ENCODE measurements around the gene NPAS3. TPM values are rescaled to one million over a fixed set of nuclear protein-coding genes. Genes with fewer than 3 reads are reported as not detected.

The NPAS3 gene
- polyA plus RNA-seq, 2 of the 4 experiments (the other 2 are of a cell fraction), result not detected

GRCh38 chr14:33762161-33762851 lies 823.6 kb downstream of the NPAS3 start:
- POLR2A ChIA-PET, result no interaction called here
- H3K4me1 ChIP-seq, result no peaks in the 10 kb centered on the region
- ATAC-seq (no peak), FAIRE-seq (no peak), DNase-seq (ENCODE audit: low read depth in 1 of 2, low spot score in 1 of 2) (no peak)
- TF ChIP-seq RAD21 (conservative IDR thresholded peaks at IDR 0.05 in 1 of 2, IDR thresholded peaks at IDR 0.05 in 1 of 2) (no peak), TP53 (CRISPR knock-in tag; IDR thresholded peaks at IDR 0.05) (no peak), FOSB (CRISPR knock-in tag; IDR thresholded peaks at IDR 0.05) (no peak), POLR2AphosphoS2 (conservative IDR thresholded peaks at IDR 0.05; ENCODE audit: low read length) (no peak), NR3C1 (IDR thresholded peaks at IDR 0.05) (no peak), NPAS2 (CRISPR knock-in tag; IDR thresholded peaks at IDR 0.05; ENCODE audit: borderline replicate concordance) (no peak)
- TF ChIP-seq, protein P1, sequence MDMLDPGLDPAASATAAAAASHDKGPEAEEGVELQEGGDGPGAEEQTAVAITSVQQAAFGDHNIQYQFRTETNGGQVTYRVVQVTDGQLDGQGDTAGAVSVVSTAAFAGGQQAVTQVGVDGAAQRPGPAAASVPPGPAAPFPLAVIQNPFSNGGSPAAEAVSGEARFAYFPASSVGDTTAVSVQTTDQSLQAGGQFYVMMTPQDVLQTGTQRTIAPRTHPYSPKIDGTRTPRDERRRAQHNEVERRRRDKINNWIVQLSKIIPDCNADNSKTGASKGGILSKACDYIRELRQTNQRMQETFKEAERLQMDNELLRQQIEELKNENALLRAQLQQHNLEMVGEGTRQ (IDR thresholded peaks at IDR 0.05), result no peak
- no peak overlapping the region for H3K27ac ChIP-seq
- H3K4me2 ChIP-seq, result no peak overlapping the region
- H3K9me3 ChIP-seq, result no peaks in the 10 kb centered on the region
- H3K4me3 ChIP-seq, result no peak overlapping the region
- WGBS (ENCODE audit: missing lambda C conversion rate), result 38% methylated on average over 4 of the region's 4 CpGs
- CTCF ChIA-PET, result no interaction called here

DNA sequence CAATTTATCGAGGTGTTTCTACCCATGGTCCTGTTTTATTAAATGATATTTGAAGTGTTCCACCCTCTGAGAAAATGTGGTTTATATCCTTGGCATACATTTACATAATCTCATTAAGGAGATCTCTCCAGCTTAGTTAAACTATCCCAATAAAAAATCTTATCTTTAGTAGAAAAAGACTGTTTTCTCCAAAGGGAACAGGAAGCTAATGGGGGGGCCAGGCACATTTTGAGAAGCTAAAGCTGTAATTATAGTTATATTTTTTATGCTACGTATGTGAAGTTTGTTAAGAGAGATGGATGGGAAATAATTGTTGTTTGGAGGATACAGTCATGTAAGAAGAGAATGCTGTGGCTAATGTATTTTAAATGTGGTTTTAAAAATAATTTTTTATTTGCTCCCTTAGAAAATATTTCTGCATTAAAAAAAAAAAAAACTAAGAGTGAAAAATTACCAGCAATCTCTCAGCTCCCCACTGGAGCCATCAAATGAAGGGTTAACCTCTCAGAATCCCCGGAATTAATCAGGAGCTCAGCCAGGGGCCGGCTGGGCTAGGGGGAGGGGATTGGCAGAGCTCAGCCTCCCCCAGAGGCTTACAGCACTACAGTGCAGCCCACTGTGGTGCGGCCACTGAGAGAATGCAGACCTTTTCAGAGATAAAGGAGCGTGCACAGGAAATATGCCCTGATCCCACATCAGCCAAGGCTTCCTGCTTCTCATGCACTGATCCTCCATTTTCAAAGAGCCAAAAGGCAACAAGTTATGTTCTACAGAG lies 826.4 kb downstream of the NPAS3 start:
- CTCF ChIA-PET, result interaction anchor here (4.8 kb wide), 1 partner anchor 28 kb away, joined by 23 read pairs; no protein-coding TSS in a partner anchor
- Histone ChIP-seq H3K4me3 (no peak overlapping the region), H3K27ac (no peak overlapping the region), H3K4me1 (no peaks in the 10 kb centered on the region), H3K9me3 (no peaks in the 10 kb centered on the region), H3K4me2 (no peak overlapping the region)
- DNase-seq (ENCODE audit: low read depth in 1 of 2, low spot score in 1 of 2) (no peak), FAIRE-seq (no peak), ATAC-seq (no peak)
- POLR2A ChIA-PET, result no interaction called here
- TF ChIP-seq EHF (CRISPR knock-in tag; IDR thresholded peaks at IDR 0.05) (no peak), HEYL (CRISPR knock-in tag; IDR thresholded peaks at IDR 0.05) (no peak), EP300 (IDR thresholded peaks at IDR 0.05) (no peak), CBX2 (IDR thresholded peaks at IDR 0.05; ENCODE audit: borderline replicate concordance, low read depth) (no peak), ZC3H11A (IDR thresholded peaks at IDR 0.05) (no peak), BHLHE40 (IDR thresholded peaks at IDR 0.05; ENCODE audit: low read depth, low read length) (no peak), E2F6 (IDR thresholded peaks at IDR 0.05; ENCODE audit: borderline replicate concordance, low read depth) (no peak), TP53 (CRISPR knock-in tag; IDR thresholded peaks at IDR 0.05) (no peak), PHF8 (IDR thresholded peaks at IDR 0.05; ENCODE audit: borderline replicate concordance, low read depth) (no peak), HDAC2 (IDR thresholded peaks at IDR 0.05) (no peak)
- 32% methylated on average over 6 of the region's 6 CpGs for WGBS (ENCODE audit: missing lambda C conversion rate)

DNA sequence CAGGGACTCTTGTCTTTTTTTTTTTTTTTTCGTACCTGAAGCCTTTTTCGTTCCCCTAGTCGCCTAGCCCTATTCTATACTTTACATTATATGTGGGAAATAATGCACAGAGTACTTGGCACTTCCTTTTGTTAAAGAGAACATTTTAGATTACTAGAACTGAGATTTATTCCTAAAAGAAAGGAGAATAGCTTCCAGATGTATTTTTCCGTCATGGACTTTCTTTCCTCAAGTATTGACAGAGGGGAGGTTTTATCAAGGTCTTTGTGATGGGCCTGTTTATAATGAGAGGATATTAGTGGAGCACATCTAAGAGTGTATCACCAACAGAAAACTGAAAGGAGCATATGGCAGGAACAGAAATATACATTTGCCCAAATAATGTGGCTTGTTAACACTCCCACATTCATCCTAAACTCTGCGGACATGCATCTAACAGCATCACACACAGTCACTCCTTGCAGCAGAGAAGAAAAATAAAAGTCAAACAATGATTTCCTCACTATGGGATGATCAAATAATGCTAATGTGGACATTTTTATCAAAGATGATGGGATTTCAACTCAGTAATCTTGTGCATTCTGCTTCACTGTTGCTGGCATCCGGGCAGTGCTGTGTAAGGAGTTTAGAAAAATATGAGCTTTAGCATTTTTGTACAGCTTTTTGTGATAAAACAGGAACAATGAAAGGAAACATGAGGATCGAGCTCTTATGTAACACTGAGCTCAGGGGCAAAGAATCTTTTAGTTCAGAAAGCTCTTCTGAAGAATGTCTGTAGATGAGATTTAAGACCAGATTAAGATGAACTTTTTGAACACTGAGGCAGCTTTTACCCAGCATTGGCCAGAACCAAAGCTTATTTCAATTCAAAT lies 829.1 kb downstream of the NPAS3 start:
- H3K4me2 ChIP-seq, result no peak overlapping the region
- POLR2A ChIA-PET, result no interaction called here
- H3K4me1 ChIP-seq, result no peaks in the 10 kb centered on the region
- CTCF ChIA-PET, result interaction anchor here (0.6 to 4.8 kb wide), 4 partner anchors 9 to 27 kb away, joined by 3 to 23 read pairs (median 4); no protein-coding TSS in a partner anchor
- TF ChIP-seq, protein P2, sequence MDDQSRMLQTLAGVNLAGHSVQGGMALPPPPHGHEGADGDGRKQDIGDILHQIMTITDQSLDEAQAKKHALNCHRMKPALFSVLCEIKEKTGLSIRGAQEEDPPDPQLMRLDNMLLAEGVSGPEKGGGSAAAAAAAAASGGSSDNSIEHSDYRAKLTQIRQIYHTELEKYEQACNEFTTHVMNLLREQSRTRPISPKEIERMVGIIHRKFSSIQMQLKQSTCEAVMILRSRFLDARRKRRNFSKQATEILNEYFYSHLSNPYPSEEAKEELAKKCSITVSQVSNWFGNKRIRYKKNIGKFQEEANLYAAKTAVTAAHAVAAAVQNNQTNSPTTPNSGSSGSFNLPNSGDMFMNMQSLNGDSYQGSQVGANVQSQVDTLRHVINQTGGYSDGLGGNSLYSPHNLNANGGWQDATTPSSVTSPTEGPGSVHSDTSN (IDR thresholded peaks at IDR 0.05), result no peak
- TF ChIP-seq POLR2AphosphoS2 (conservative IDR thresholded peaks at IDR 0.05; ENCODE audit: low read length) (no peak), KDM1A (IDR thresholded peaks at IDR 0.05; ENCODE audit: low read depth) (no peak), ELK1 (IDR thresholded peaks at IDR 0.05; ENCODE audit: low read depth, low read length) (no peak), E2F6 (IDR thresholded peaks at IDR 0.05; ENCODE audit: borderline replicate concordance, low read depth) (no peak), EHMT2 (IDR thresholded peaks at IDR 0.05; ENCODE audit: low read depth) (no peak), NR3C1 (IDR thresholded peaks at IDR 0.05) (no peak), ESRRA (IDR thresholded peaks at IDR 0.05; ENCODE audit: borderline replicate concordance, low read length) (no peak), MYC (IDR thresholded peaks at IDR 0.05; ENCODE audit: borderline replicate concordance, low read length) (no peak), RFX5 (IDR thresholded peaks at IDR 0.05) (no peak)
- no peaks in the 10 kb centered on the region for H3K9me3 ChIP-seq
- no peak for FAIRE-seq
- no peak for ATAC-seq
- no peak overlapping the region for H3K4me3 ChIP-seq
- 30% methylated on average over 7 of the region's 7 CpGs for WGBS (ENCODE audit: missing lambda C conversion rate)
- no peak for DNase-seq (ENCODE audit: low read depth in 1 of 2, low spot score in 1 of 2)
- H3K27ac ChIP-seq, result no peak overlapping the region

Data from A549 (cell line).